OCI-LY3 (cell line): ENCODE data around the gene CRYGN.

ENCODE experiments used
- H2AFZ ChIP-seq: fragments of 200-600, 300-600 bp; shearing (Covaris generic); 2 replicates; pipeline ENCODE4 v1.6.0; 2014; ENCODE audit warnings: antibody characterized with exemption, low read depth, low read length
- H3K27ac ChIP-seq: fragments of 200-600, 300-600 bp; sonication (generic); 2 replicates; pipeline ENCODE4 v1.5.1; 2014; ENCODE audit warnings: mild to moderate bottlenecking, low read length, moderate library complexity, mixed read lengths
- H3K27me3 ChIP-seq: fragments of 200-600, 300-600 bp; sonication (generic); 2 replicates; pipeline ENCODE4 v1.6.1; 2014; ENCODE audit warnings: low read depth, low read length, mixed read lengths
- H3K36me3 ChIP-seq: fragments of 200-600, 300-600 bp; sonication (generic); replicated peaks from 2 replicates; pipeline ENCODE3; 2014; ENCODE audit warnings: low read depth, low read length, mixed read lengths
- H3K4me1 ChIP-seq: fragments of 300-600, 200-600 bp; sonication (generic); 2 replicates; pipeline ENCODE4 v1.6.1; 2014; ENCODE audit warnings: low read length, mixed read lengths
- H3K4me2 ChIP-seq: fragments of 200-600, 300-600 bp; sonication (generic); 2 replicates; pipeline ENCODE4 v1.6.1; 2014; ENCODE audit warnings: low read length, mixed read lengths
- H3K4me3 ChIP-seq: fragments of 300-600, 200-600 bp; sonication (generic); 2 replicates; pipeline ENCODE4 v1.5.1; 2014; ENCODE audit warnings: antibody characterized with exemption, mild to moderate bottlenecking, low read length, moderate library complexity
- H3K79me2 ChIP-seq: fragments of 300-600, 200-600 bp; shearing (Covaris generic); 2 replicates; pipeline ENCODE4 v1.6.1; 2014; ENCODE audit warnings: mild to moderate bottlenecking, low read length, mixed read lengths
- H3K9ac ChIP-seq: fragments of 300-600, 200-600 bp; shearing (Covaris generic); 2 replicates; pipeline ENCODE4 v1.6.0; 2014; ENCODE audit warnings: mild to moderate bottlenecking, low read length, moderate library complexity
- H3K9me3 ChIP-seq: fragments of 200-600, 300-600 bp; shearing (Covaris generic); 2 replicates; pipeline ENCODE4 v1.6.1; 2014; ENCODE audit warnings: low read length, mixed read lengths; ENCODE audit not compliant: insufficient read depth
- H4K20me1 ChIP-seq: fragments of 200-600, 300-600 bp; sonication (generic); 2 replicates; pipeline ENCODE4 v1.6.1; 2016; ENCODE audit warnings: low read length, mixed read lengths; ENCODE audit not compliant: insufficient read depth
- CTCF ChIP-seq: fragments of 200-600, 300-600 bp; sonication (generic); IDR thresholded peaks from 2 replicates; pipeline ENCODE4 v1.5.1; 2014; ENCODE audit warnings: antibody characterized with exemption, low read length, low read depth
- EZH2phosphoT487 ChIP-seq: fragments of 200-600 bp; shearing (Covaris generic); IDR thresholded peaks from 2 replicates; pipeline ENCODE4 v1.6.1; 2018; ENCODE audit warnings: antibody characterized with exemption, mixed run types, low read depth

CRYGN gene

GRCh38 chr7:151486074-151486473, 46.1 kb upstream of the CRYGN start:
- TF ChIP-seq EZH2phosphoT487 = no peak
- H3K9me3 ChIP-seq = no peaks in the 10 kb centered on the region
- no peak overlapping the region for H3K4me3 ChIP-seq
- peaks cover 10% of the 10 kb centered on the region for H3K4me1 ChIP-seq
- no peak overlapping the region for H3K27ac ChIP-seq
- peaks cover 45% of the 10 kb centered on the region for H3K36me3 ChIP-seq
- H3K4me2 ChIP-seq = no peak overlapping the region
- no peaks in the 10 kb centered on the region for H3K79me2 ChIP-seq
- H2AFZ ChIP-seq = no peak overlapping the region
- H3K27me3 ChIP-seq = no peaks in the 10 kb centered on the region
- peaks cover 56% of the 10 kb centered on the region for H4K20me1 ChIP-seq
- H3K9ac ChIP-seq = no peak overlapping the region

- no peaks in the 10 kb centered on the region for H3K79me2 ChIP-seq
- TF ChIP-seq EZH2phosphoT487 (no peak), CTCF (no peak)
- H3K36me3 ChIP-seq = peaks cover 45% of the 10 kb centered on the region
Observed at GRCh38 chr7:151484971-151485707, 45.2 kb upstream of the CRYGN start.

GRCh38 chr7:151483711-151483983, 43.7 kb upstream of the CRYGN start:
- peaks cover 41% of the 10 kb centered on the region for H3K36me3 ChIP-seq
- no peaks in the 10 kb centered on the region for H3K27me3 ChIP-seq
- no peak overlapping the region for H3K4me2 ChIP-seq
- no peak overlapping the region for H3K9ac ChIP-seq
- peaks cover 10% of the 10 kb centered on the region for H3K4me1 ChIP-seq
- TF ChIP-seq EZH2phosphoT487 (no peak), CTCF (no peak)
- H3K27ac ChIP-seq = no peak overlapping the region
- no peaks in the 10 kb centered on the region; the same call in 1 of the 2 replicates for H3K79me2 ChIP-seq
- no peak overlapping the region for H2AFZ ChIP-seq
- H3K9me3 ChIP-seq = no peaks in the 10 kb centered on the region
- H3K4me3 ChIP-seq = no peak overlapping the region
- peaks cover 66% of the 10 kb centered on the region for H4K20me1 ChIP-seq

More at GRCh38 chr7:151484971-151485707, 45.2 kb upstream of the CRYGN start:
- Histone ChIP-seq H3K27me3 (no peaks in the 10 kb centered on the region), H3K4me3 (no peak overlapping the region), H3K9ac (no peak overlapping the region), H3K4me2 (no peak overlapping the region), H3K9me3 (no peaks in the 10 kb centered on the region), H3K27ac (no peak overlapping the region), H4K20me1 (peaks cover 58% of the 10 kb centered on the region), H2AFZ (no peak overlapping the region), H3K4me1 (peaks cover 10% of the 10 kb centered on the region)

GRCh38 chr7:151482883-151483710, 43.2 kb upstream of the CRYGN start:
- H3K4me3 ChIP-seq = no peak overlapping the region
- no peaks in the 10 kb centered on the region for H3K9me3 ChIP-seq
- peaks cover 70% of the 10 kb centered on the region for H4K20me1 ChIP-seq
- no peaks in the 10 kb centered on the region for H3K27me3 ChIP-seq
- TF ChIP-seq CTCF = no peak
- no peak for TF ChIP-seq EZH2phosphoT487
- no peak overlapping the region for H3K9ac ChIP-seq
- H3K4me2 ChIP-seq = no peak overlapping the region
- H3K79me2 ChIP-seq = no peaks in the 10 kb centered on the region; the same call in 1 of the 2 replicates
- H3K36me3 ChIP-seq = peaks cover 41% of the 10 kb centered on the region
- H3K27ac ChIP-seq = no peak overlapping the region
- peaks cover 10% of the 10 kb centered on the region for H3K4me1 ChIP-seq
- no peak overlapping the region for H2AFZ ChIP-seq
